HL-60/S4 treated with retinoic acid at 250 ng/mL for 4 days and 3 days (cell line): ENCODE measurements around the gene AKAP9.
"Not testable (repeated sequence)": the region's sequence is repeated elsewhere in the genome, so short reads cannot be mapped to it uniquely, and the experiment has no call there.

ENCODE experiments used
- in situ Hi-C: fragments of 300-500 bp; cut with MboI; formaldehyde crosslinking; loops from 2 replicates; pipeline ENCODE4 v1.7.0; 2022; ENCODE audit warnings: low sequenced_read_pairs

AKAP9 gene

GRCh38 chr7:91945476-91945875 lies 4.8 kb downstream of the AKAP9 start:
- in situ Hi-C loops, result no loop called here

GRCh38 chr7:91946549-91946948 lies 5.9 kb downstream of the AKAP9 start:
- in situ Hi-C loops, result no loop called here

DNA sequence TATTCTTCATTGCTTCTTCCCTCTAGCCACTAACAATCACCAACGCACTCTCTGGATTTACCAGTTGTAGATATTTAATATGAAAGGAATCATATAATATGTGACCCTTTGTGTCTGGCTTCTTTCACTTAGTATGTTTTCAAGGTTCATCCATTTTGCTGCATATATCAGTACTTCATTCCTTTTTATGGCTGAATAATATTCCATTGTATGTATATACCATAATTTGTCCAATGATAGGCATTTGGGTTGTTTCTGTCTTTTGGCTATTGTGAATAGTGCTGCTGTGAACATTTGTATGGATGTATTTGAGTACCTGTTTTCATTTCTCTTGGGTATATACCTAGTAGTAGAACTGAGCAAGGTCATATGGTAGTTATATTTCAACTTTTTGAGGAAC lies 7.3 kb downstream of the AKAP9 start:
- in situ Hi-C loops, result no loop called here

- in situ Hi-C loops, result no loop called here
These were observed 8.8 kb downstream of the AKAP9 start for GRCh38 chr7:91949221-91950009.

GRCh38 chr7:91953618-91954017 lies 13.0 kb downstream of the AKAP9 start:
- in situ Hi-C loops, result no loop called here

- in situ Hi-C loops, result not testable (repeated sequence)
These were observed 15.8 kb downstream of the AKAP9 start for GRCh38 chr7:91956464-91956863.

- in situ Hi-C loops, result no loop called here
These were observed 16.6 kb downstream of the AKAP9 start for GRCh38 chr7:91957232-91957631.

- in situ Hi-C loops, result no loop called here
These were observed 17.2 kb downstream of the AKAP9 start for GRCh38 chr7:91957823-91958222.

- in situ Hi-C loops, result no loop called here
These were observed 18.4 kb downstream of the AKAP9 start for GRCh38 chr7:91959023-91959422.

DNA sequence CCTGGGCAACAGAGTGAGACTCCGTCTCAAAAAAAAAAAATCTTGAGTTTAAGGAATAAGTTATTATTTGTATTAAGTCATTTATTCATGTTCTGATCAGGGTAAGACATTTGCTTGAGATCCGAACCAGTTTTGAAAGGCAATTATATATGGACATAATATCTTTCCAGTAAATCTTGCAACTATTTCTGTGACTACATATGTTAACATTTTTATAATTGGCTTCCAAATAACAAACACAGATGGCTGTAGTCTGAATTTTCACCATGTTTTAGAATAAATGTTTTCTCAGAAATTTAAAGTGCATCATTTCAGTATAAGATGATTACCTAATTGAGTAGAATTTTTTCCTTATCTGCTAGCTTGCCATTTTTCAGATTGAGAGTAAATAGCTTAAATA lies 21.2 kb downstream of the AKAP9 start:
- in situ Hi-C loops, result no loop called here

- in situ Hi-C loops, result no loop called here
These were observed 21.8 kb downstream of the AKAP9 start for GRCh38 chr7:91962419-91962818.

GRCh38 chr7:91967513-91967912 lies 26.9 kb downstream of the AKAP9 start:
- in situ Hi-C loops, result not testable (repeated sequence)

- in situ Hi-C loops, result no loop called here
These were observed 33.0 kb downstream of the AKAP9 start for GRCh38 chr7:91973639-91974038.

DNA sequence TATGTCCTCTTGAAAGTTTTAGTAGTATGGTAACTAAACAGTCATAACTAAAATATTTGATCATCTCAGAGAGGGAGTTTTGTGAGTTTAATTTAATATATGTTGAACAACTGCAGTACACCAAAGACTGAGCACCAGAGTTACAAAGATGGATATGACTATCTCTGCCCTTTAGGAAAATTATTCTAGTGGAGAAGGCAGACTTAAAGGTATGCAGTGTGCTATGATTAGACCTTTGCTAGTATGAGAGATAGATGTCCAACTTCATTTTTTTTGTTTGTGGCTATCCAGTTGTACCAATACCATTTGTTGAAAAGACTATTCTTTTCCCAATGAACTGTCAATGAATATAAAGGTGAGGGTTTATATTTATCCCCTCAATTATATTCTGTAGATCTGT lies 33.4 kb downstream of the AKAP9 start:
- in situ Hi-C loops, result no loop called here

DNA sequence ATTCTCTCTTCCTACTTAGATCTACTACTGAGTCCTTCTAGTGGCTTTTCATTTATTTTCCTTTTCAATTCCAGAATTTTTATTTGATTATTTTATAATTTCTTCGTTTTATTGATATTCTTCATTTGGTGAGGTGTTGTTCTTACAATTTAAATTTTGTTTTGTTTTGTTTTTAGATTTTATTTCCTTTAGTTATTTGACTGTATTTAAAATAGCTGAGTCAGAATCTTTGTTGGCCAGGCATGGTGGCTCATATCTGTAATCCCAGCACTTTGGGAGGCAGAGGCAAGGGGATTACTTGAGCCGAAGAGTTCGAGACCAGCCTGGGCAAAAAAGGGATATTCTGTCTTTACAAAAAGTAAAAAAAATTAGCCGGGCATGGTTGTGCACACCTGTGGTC lies 36.1 kb downstream of the AKAP9 start:
- in situ Hi-C loops, result no loop called here

DNA sequence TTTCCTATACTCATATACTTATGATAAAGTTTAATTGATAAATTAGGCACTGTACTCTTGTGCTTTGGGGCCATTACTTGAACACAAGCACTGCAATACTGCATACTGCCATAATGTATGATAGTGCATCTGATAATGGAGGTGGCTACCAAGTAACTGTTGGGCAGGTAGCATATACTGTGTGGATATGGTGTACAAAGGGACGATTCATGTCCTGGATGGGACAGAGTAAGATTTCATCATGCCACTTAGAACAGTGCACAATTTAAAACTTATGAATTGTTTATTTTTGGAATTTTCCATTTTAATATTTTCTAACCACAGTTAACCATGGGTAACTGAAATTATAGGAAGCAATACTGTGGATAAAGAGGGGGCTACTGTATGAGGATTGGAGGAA lies 38.9 kb downstream of the AKAP9 start:
- in situ Hi-C loops, result no loop called here

DNA sequence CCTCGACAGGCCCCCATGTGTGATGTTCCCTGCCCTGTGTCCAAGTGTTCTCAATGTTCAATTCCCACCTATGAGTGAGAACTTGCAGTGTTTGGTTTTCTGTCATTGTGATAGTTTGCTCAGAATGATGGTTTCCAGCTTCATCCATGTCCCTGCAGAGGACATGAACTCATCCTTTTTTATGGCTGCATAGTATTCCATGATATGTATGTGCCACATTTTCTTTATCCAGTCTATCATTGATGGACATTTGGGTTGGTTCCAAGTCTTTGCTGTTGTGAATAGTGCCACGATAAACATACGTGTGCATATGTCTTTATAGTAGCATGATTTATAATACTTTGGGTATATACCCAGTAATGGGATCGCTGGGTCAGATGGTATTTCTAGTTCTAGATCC lies 41.7 kb downstream of the AKAP9 start:
- in situ Hi-C loops, result not testable (repeated sequence)

- in situ Hi-C loops, result no loop called here
These were observed 47.6 kb downstream of the AKAP9 start for GRCh38 chr7:91988213-91988612.

- in situ Hi-C loops, result no loop called here
These were observed 53.3 kb downstream of the AKAP9 start for GRCh38 chr7:91993976-91994375.

DNA sequence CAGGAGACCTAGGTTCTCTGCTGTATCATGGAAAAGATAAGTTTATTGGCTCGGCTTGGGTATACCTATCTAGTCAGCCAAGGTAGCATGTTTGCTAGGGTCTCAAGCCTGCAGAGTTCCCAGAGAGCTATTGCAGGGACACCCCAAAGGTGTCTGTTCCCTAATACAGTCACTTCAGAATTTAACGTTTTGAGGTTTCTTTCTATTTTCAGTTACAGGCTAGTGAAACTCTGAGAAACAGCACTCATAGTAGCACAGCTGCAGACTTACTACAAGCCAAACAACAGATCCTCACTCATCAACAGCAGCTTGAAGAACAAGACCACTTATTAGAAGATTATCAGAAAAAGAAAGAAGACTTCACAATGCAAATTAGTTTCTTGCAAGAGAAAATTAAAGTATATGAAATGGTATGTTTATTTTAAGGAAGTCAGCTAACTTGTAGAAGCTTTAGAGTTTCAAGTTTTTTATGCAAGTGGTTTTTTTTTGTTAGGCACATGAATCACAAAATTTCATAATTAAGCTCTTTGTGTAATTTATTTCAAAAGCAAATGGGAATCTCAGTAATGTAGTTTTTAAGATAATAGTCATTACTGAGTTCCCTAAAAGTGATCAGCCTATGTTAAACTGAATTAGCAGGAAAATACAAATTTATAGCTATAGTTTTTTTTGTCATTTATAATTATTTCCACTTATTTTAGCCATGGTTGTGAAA lies 54.9 kb downstream of the AKAP9 start:
- in situ Hi-C loops, result no loop called here

GRCh38 chr7:91999631-92000565 lies 59.2 kb downstream of the AKAP9 start:
- in situ Hi-C loops, result no loop called here
